Stimulated activated CD4-positive, alpha-beta T cell treated with anti-CD3 and anti-CD28 coated beads, Interleukin-15, amount 100 ng/mL, for 48 hours (primary cell): ENCODE results near the gene GALK2.

Experiments used
- DNase-seq, 2 donors: peaks; one replicate each; pipeline ENCODE4 v3.0.0-alpha.2; 2020; ENCODE audit warnings: low read depth in 2 of 2

GALK2 gene

GRCh38 chr15:49169880-49170597, at the start of gene GALK2:
Gene GALK2 (plus strand): TSS chr15:49170247. CDS start chr15:49170323, 76 bp downstream.
- peak; percentile 74 to 76 for DNase-seq

- DNase-seq: no peak
These were observed 49.2 kb upstream of the GALK2 start for GRCh38 chr15:49120832-49121231.

GRCh38 chr15:49121901-49122300, 48.1 kb upstream of the GALK2 start:
- DNase-seq: no peak

- DNase-seq: no peak
These were observed 47.4 kb upstream of the GALK2 start for GRCh38 chr15:49122541-49123062.

- DNase-seq: no peak
These were observed 45.7 kb upstream of the GALK2 start for GRCh38 chr15:49124371-49124770.

- DNase-seq: no peak
These were observed 38.6 kb upstream of the GALK2 start for GRCh38 chr15:49131403-49131802.

GRCh38 chr15:49134683-49135341, 35.2 kb upstream of the GALK2 start:
- no peak for DNase-seq

GRCh38 chr15:49135342-49135857, 34.6 kb upstream of the GALK2 start:
- DNase-seq: no peak

GRCh38 chr15:49135911-49136310, 34.1 kb upstream of the GALK2 start:
- DNase-seq: no peak

- DNase-seq: no peak
These were observed 32.2 kb upstream of the GALK2 start for GRCh38 chr15:49137861-49138260.

GRCh38 chr15:49145651-49146609, 24.1 kb upstream of the GALK2 start:
- DNase-seq: no peak

GRCh38 chr15:49148298-49148697, 21.7 kb upstream of the GALK2 start:
- DNase-seq: no peak

- DNase-seq: no peak
These were observed 21.3 kb upstream of the GALK2 start for GRCh38 chr15:49148727-49149126.

- no peak for DNase-seq
These were observed 18.2 kb upstream of the GALK2 start for GRCh38 chr15:49151831-49152230.

GRCh38 chr15:49152552-49153312, 17.3 kb upstream of the GALK2 start:
- no peak for DNase-seq

GRCh38 chr15:49154359-49154758, 15.7 kb upstream of the GALK2 start:
- DNase-seq: no peak

- DNase-seq: no peak
These were observed 15.3 kb upstream of the GALK2 start for GRCh38 chr15:49154799-49155109.

- peak; percentile 86 to 89 for DNase-seq
These were observed 14.8 kb upstream of the GALK2 start, which contains the start of gene COPS2 for GRCh38 chr15:49155110-49155833. Gene COPS2 (minus strand): TSS chr15:49155599. CDS start chr15:49155578, 21 bp downstream.

- DNase-seq: no peak
These were observed 14.0 kb upstream of the GALK2 start for GRCh38 chr15:49155834-49156627.

GRCh38 chr15:49163678-49164077, 6.4 kb upstream of the GALK2 start:
- DNase-seq: no peak
